ENCODE measurements around the gene UBE2F. TPM values are rescaled to one million over a fixed set of nuclear protein-coding genes. Genes with fewer than 3 reads are reported as not detected.

UBE2F gene
- total and polyA plus RNA-seq, 2 of the 13 experiments (the other 11 are each of a cell fraction or from before 2014, with no cell fraction given), result 35.4 to 73.1 TPM

GRCh38 chr2:238038203-238038602, 71.4 kb downstream of the UBE2F start:
- no peak overlapping the region for H3K9ac ChIP-seq (ENCODE audit: insufficient read depth, low read depth, low read length)
- 100% methylated on average over 8 of the region's 8 CpGs for WGBS (ENCODE audit: low lambda C conversion rate)
- intact Hi-C loops (cut with micrococcal nuclease; ENCODE audit: unreplicated experiment), result no loop called here

More at GRCh38 chr2:238038203-238038602, 71.4 kb downstream of the UBE2F start:
- in situ Hi-C loops (cut with HindIII; ENCODE audit: extremely low pct_ligation_motif_present, low pct_unique_long_range_greater_than_20kb), result no loop called here
- no peak for DNase-seq (ENCODE audit: low spot score)
- Histone ChIP-seq H3K4me1 (ENCODE audit: insufficient read depth, low read length) (no peaks in the 10 kb centered on the region), H3K36me3 (replicated peaks in 1 of 2; ENCODE audit: control insufficient read depth in 1 of 2, insufficient read depth in 2 of 2, low read length in 2 of 2) (peaks cover 17 to 54% of the 10 kb centered on the region in 2 experiments), H3K27me3 (ENCODE audit: control insufficient read depth in 1 of 2, insufficient read depth in 2 of 2, low read length in 2 of 2) (no peaks in the 10 kb centered on the region), H3K9me3 (ENCODE audit: low read length) (no peaks in the 10 kb centered on the region), H3K4me2 (ENCODE audit: low read depth, low read length) (no peak overlapping the region), H4K20me1 (ENCODE audit: insufficient read depth, low read length) (no peaks in the 10 kb centered on the region), H3K79me2 (ENCODE audit: insufficient read depth, low read length) (no peaks in the 10 kb centered on the region), H3K27ac (ENCODE audit: extremely low read length, insufficient read depth, low read length) (no peak overlapping the region), H2AFZ (ENCODE audit: low read length) (no peak overlapping the region), H3K4me3 (replicated peaks in 1 of 3; ENCODE audit: insufficient read depth in 1 of 3, low read depth in 2 of 3, low read length in 3 of 3) (no peak overlapping the region)
- ATAC-seq, result no peak
- TF ChIP-seq ZBTB37 (CRISPR knock-in tag; IDR thresholded peaks at IDR 0.05) (no peak), ZNF784 (CRISPR knock-in tag; IDR thresholded peaks at IDR 0.05; ENCODE audit: borderline replicate concordance) (no peak), IKZF5 (CRISPR knock-in tag; IDR thresholded peaks at IDR 0.05) (no peak), ZBTB8A (CRISPR knock-in tag; IDR thresholded peaks at IDR 0.05; ENCODE audit: borderline replicate concordance, low read depth) (no peak), ZNF761 (CRISPR knock-in tag; conservative IDR thresholded peaks at IDR 0.05) (no peak), ZNF138 (CRISPR knock-in tag; IDR thresholded peaks at IDR 0.05; ENCODE audit: low read depth) (no peak), TFE3 (CRISPR knock-in tag; IDR thresholded peaks at IDR 0.05) (no peak), FOXO1 (CRISPR knock-in tag; IDR thresholded peaks at IDR 0.05) (no peak), HIC2 (CRISPR knock-in tag; IDR thresholded peaks at IDR 0.05; ENCODE audit: low read depth) (no peak), POLR2G (IDR thresholded peaks at IDR 0.05; ENCODE audit: low read depth, low read length) (no peak), DPF2 (CRISPR knock-in tag; IDR thresholded peaks at IDR 0.05; ENCODE audit: borderline replicate concordance, low read depth) (no peak), SPEN (CRISPR knock-in tag; IDR thresholded peaks at IDR 0.05; ENCODE audit: low read depth) (no peak), CHD2 (IDR thresholded peaks at IDR 0.05; ENCODE audit: low read depth, low read length) (no peak), DRAP1 (CRISPR knock-in tag; IDR thresholded peaks at IDR 0.05) (no peak), EZH2 (conservative IDR thresholded peaks at IDR 0.05; ENCODE audit: low read depth, low read length) (no peak)
- no peak for FAIRE-seq
- no TSS peak for BruUV-seq (replicated peaks)
- ChIA-PET POLR2A (no interaction called here), CTCF (ENCODE audit: low intra/inter-chr PET ratio, low total read pairs) (no interaction called here)
